Mesenchymal stem cell (in vitro differentiated cells and primary cell): ENCODE results near the gene KIF25. TPM values are rescaled to one million over a fixed set of nuclear protein-coding genes. Genes with fewer than 3 reads are reported as not detected.

ENCODE experiments used
- DNase-seq: peaks from one replicate; pipeline ENCODE4 v3.0.0-alpha.2; 2013
- H2AFZ ChIP-seq: one replicate; pipeline ENCODE4 v1.6.1; 2013; ENCODE audit warnings: low read depth, mild to moderate bottlenecking, control low read depth, inconsistent platforms, low read length, moderate library complexity
- H2AK5ac ChIP-seq: 2 replicates; pipeline ENCODE4 v1.6.1; 2013; ENCODE audit warnings: low read length, moderate library complexity, mild to moderate bottlenecking, inconsistent platforms; ENCODE audit not compliant: severe bottlenecking
- H2BK120ac ChIP-seq: one replicate; pipeline ENCODE4 v1.6.1; 2013; ENCODE audit warnings: low read depth, mild to moderate bottlenecking, inconsistent platforms, low read length, moderate library complexity
- H2BK12ac ChIP-seq, 2 experiments: one replicate each; pipeline ENCODE4 v1.6.1; 2013; ENCODE audit warnings: inconsistent platforms in 2 of 2, low read length in 2 of 2, mild to moderate bottlenecking in 2 of 2, moderate library complexity in 2 of 2, control low read depth in 1 of 2
- H2BK15ac ChIP-seq: one replicate; pipeline ENCODE4 v1.6.1; 2013; ENCODE audit warnings: mild to moderate bottlenecking, low read depth, inconsistent platforms; ENCODE audit not compliant: poor library complexity, severe bottlenecking
- H2BK5ac ChIP-seq: 2 replicates; pipeline ENCODE4 v1.6.1; 2013; ENCODE audit warnings: low read depth, mild to moderate bottlenecking, low read length, control low read depth, inconsistent platforms; ENCODE audit not compliant: poor library complexity, severe bottlenecking
- H3K14ac ChIP-seq, 2 experiments: one replicate each; pipeline ENCODE4 v1.6.1; 2013; ENCODE audit warnings: inconsistent platforms in 2 of 2, low read length in 2 of 2, control low read depth in 1 of 2, mild to moderate bottlenecking in 1 of 2, moderate library complexity in 1 of 2
- H3K18ac ChIP-seq, 2 experiments: one replicate each; pipeline ENCODE4 v1.6.1; 2013; ENCODE audit warnings: inconsistent platforms in 2 of 2, low read length in 2 of 2, control low read depth in 1 of 2, low read depth in 1 of 2, mild to moderate bottlenecking in 1 of 2
- H3K23ac ChIP-seq, 2 experiments: one replicate each; pipeline ENCODE4 v1.6.1; 2013; ENCODE audit warnings: inconsistent platforms in 2 of 2, low read length in 2 of 2, mild to moderate bottlenecking in 2 of 2, moderate library complexity in 2 of 2, control low read depth in 1 of 2
- H3K27ac ChIP-seq: 2 replicates; pipeline ENCODE4 v1.5.1; 2013; ENCODE audit warnings: mild to moderate bottlenecking, moderate library complexity, low read length, control low read depth, inconsistent platforms; ENCODE audit not compliant: poor library complexity, severe bottlenecking
- H3K27me3 ChIP-seq, 2 experiments: 2 replicates each; pipeline versions ENCODE4 v1.6.1 to v1.7.0; 2013; ENCODE audit warnings: low read length in 2 of 2, mild to moderate bottlenecking in 2 of 2, moderate library complexity in 2 of 2, control low read depth in 1 of 2, inconsistent platforms in 1 of 2; ENCODE audit not compliant: control insufficient read depth in 1 of 2, insufficient read depth in 1 of 2
- H3K36me3 ChIP-seq, 2 experiments: 2 replicates each; pipeline versions ENCODE4 v1.6.1 to v1.7.0; 2013; ENCODE audit warnings: low read length in 2 of 2, control low read depth in 1 of 2, inconsistent platforms in 1 of 2, low read depth in 1 of 2, mild to moderate bottlenecking in 1 of 2; ENCODE audit not compliant: insufficient read depth in 2 of 2, control insufficient read depth in 1 of 2
- H3K4ac ChIP-seq, 2 experiments: one replicate each; pipeline ENCODE4 v1.6.1; 2013; ENCODE audit warnings: inconsistent platforms in 2 of 2, low read length in 2 of 2, mild to moderate bottlenecking in 2 of 2, moderate library complexity in 2 of 2, control low read depth in 1 of 2, low read depth in 1 of 2
- H3K4me1 ChIP-seq: 2 replicates; pipeline ENCODE4 v1.6.1; 2013; ENCODE audit warnings: low read depth, low read length, control low read depth; ENCODE audit not compliant: control insufficient read depth, insufficient read depth
- H3K4me2 ChIP-seq: 2 replicates; pipeline ENCODE4 v1.6.1; 2013; ENCODE audit warnings: low read length, mild to moderate bottlenecking, inconsistent platforms; ENCODE audit not compliant: poor library complexity, severe bottlenecking
- H3K4me3 ChIP-seq, 2 experiments: 2 replicates each; pipeline versions ENCODE4 v1.5.1 to v1.7.0; 2013; ENCODE audit warnings: low read length in 2 of 2, mild to moderate bottlenecking in 2 of 2, control low read depth in 1 of 2, low read depth in 1 of 2; ENCODE audit not compliant: insufficient read depth in 1 of 2
- H3K79me1 ChIP-seq: replicated peaks from 2 replicates; pipeline ENCODE4 v1.6.1; 2013; ENCODE audit warnings: mild to moderate bottlenecking, control low read depth, low read length, inconsistent platforms; ENCODE audit not compliant: poor library complexity, severe bottlenecking
- H3K9ac ChIP-seq: 2 replicates; pipeline ENCODE4 v1.7.0; 2013; ENCODE audit warnings: mild to moderate bottlenecking, low read length, moderate library complexity
- H3K9me3 ChIP-seq: 2 replicates; pipeline ENCODE4 v1.7.0; 2013; ENCODE audit warnings: mild to moderate bottlenecking, low read length; ENCODE audit not compliant: control insufficient read depth
- H4K8ac ChIP-seq: one replicate; pipeline ENCODE4 v1.6.1; 2013; ENCODE audit warnings: inconsistent platforms, mild to moderate bottlenecking, low read length, moderate library complexity
- H4K91ac ChIP-seq: one replicate; pipeline ENCODE4 v1.6.1; 2013; ENCODE audit warnings: mild to moderate bottlenecking, low read length, inconsistent platforms
- WGBS: methylation state at CpG from one replicate; pipeline ENCODE4 v1.1.7; 2013; ENCODE audit warnings: mixed read lengths; 5-methylcytosine and 5-hydroxymethylcytosine counted together
- polyA plus RNA-seq, 2 experiments: library from polyadenylated mRNA; stranded (reverse); fragments of 200-250 nt; gene quantifications; one replicate each; pipeline ENCODE4 v1.2.3, GENCODE V29; 2013

The KIF25 gene, protein sequence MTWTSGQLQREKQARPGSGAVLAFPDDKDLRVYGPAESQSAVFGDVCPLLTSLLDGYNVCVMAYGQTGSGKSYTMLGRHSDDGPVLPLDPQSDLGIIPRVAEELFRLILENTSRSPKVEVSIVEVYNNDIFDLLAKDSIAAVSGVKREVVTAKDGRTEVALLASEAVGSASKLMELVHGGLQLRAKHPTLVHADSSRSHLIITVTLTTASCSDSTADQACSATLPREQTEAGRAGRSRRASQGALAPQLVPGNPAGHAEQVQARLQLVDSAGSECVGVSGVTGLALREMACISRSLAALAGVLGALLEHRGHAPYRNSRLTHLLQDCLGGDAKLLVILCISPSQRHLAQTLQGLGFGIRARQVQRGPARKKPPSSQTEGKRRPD
- polyA plus RNA-seq (2013, experiment 1 of 2) = 0.40 TPM
- polyA plus RNA-seq (2013, experiment 2 of 2) = 0.63 TPM

- H2AFZ ChIP-seq = peak within 1 kb of the TSS; percentile 72
- peak within 1 kb of the TSS; percentile 83 for H4K91ac ChIP-seq
These were observed at the start of gene KIF25 for GRCh38 chr6:167997642-167998041. Gene KIF25 (plus strand): TSS chr6:167997671. CDS start chr6:168029586, 31,915 bp downstream.

DNA sequence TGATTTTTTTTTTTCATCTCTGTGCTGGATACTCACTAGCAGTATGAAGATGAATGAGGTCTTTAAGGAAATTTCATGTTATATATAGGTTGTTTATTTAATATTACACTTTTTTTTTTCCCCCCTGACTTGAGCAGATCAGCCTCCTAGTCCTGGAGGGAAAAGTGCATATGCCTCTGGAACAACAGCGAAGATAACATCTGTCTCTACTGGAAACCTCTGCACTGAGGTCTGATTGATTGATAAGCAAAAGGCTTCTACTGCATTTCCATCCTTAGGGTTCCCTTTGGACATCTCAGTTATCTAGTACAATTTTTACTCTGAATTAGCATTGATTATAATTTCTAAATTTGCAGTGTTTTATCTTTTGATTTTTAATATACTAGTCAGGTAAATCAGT, 49.8 kb upstream of the KIF25 start:
- Histone ChIP-seq H3K4me3 (no peak overlapping the region), H2BK120ac (no peak overlapping the region), H3K9ac (no peak overlapping the region), H2BK12ac (no peak overlapping the region), H2AFZ (no peak overlapping the region), H2BK15ac (no peak overlapping the region), H3K27ac (peak overlapping the region; percentile 46), H3K9me3 (no peaks in the 10 kb centered on the region), H3K4me1 (peaks cover 20% of the 10 kb centered on the region), H3K4me2 (no peak overlapping the region), H2BK5ac (no peak overlapping the region), H3K18ac (no peak overlapping the region), H3K23ac (no peak overlapping the region), H3K36me3 (peaks cover 23 to 87% of the 10 kb centered on the region in 2 experiments), H2AK5ac (no peak overlapping the region), H3K4ac (no peak overlapping the region), H3K14ac (no peak overlapping the region), H4K8ac (no peak overlapping the region), H4K91ac (no peak overlapping the region), H3K79me1 (peaks cover 18% of the 10 kb centered on the region), H3K27me3 (no peaks in the 10 kb centered on the region)
- DNase-seq = no peak
- 100% methylated on average over 1 of the region's 1 CpG for WGBS

More at GRCh38 chr6:167997642-167998041, at the start of gene KIF25:
- no peak within 1 kb of the TSS for H3K27ac ChIP-seq
- H2AK5ac ChIP-seq = no peak within 1 kb of the TSS
- peak within 1 kb of the TSS in 1 of 2 experiments; percentile 60 for H2BK12ac ChIP-seq
- no peaks in the 10 kb centered on the region for H3K4me1 ChIP-seq
- H2BK5ac ChIP-seq = no peak within 1 kb of the TSS
- H3K23ac ChIP-seq = no peak within 1 kb of the TSS
- no peak for DNase-seq
- no peaks in the 10 kb centered on the region for H3K9me3 ChIP-seq
- H2BK15ac ChIP-seq = no peak within 1 kb of the TSS
- no peaks in the 10 kb centered on the region for H3K36me3 ChIP-seq
- peak within 1 kb of the TSS; percentile 8 for H2BK120ac ChIP-seq
- WGBS = 82% methylated on average over 5 of the region's 9 CpGs
- H3K4ac ChIP-seq = no peak within 1 kb of the TSS
- no peak within 1 kb of the TSS for H3K14ac ChIP-seq
- no peak within 1 kb of the TSS for H3K4me2 ChIP-seq
- H4K8ac ChIP-seq = peak within 1 kb of the TSS; percentile 95
- H3K27me3 ChIP-seq = peaks cover 0 to 27% of the 10 kb centered on the region in 2 experiments
- H3K18ac ChIP-seq = peak within 1 kb of the TSS; percentile 89 to 94
- H3K79me1 ChIP-seq = no peaks in the 10 kb centered on the region
- no peak within 1 kb of the TSS for H3K9ac ChIP-seq
- H3K4me3 ChIP-seq = no peak within 1 kb of the TSS

GRCh38 chr6:167948716-167949115, 48.8 kb upstream of the KIF25 start:
- no peak overlapping the region for H2AK5ac ChIP-seq
- no peak overlapping the region for H2BK120ac ChIP-seq
- H3K4me3 ChIP-seq = no peak overlapping the region
- no peak overlapping the region for H2BK5ac ChIP-seq
- no peak overlapping the region for H4K8ac ChIP-seq
- H3K27ac ChIP-seq = peak overlapping the region; percentile 90
- no peak overlapping the region for H3K4me2 ChIP-seq
- WGBS = 91% methylated on average over 4 of the region's 4 CpGs
- H3K4me1 ChIP-seq = peaks cover 22% of the 10 kb centered on the region
- H3K79me1 ChIP-seq = peaks cover 18% of the 10 kb centered on the region
- no peak overlapping the region for H2BK12ac ChIP-seq
- no peak overlapping the region for H3K4ac ChIP-seq
- no peak overlapping the region for H3K18ac ChIP-seq
- H2BK15ac ChIP-seq = no peak overlapping the region
- H3K9me3 ChIP-seq = no peaks in the 10 kb centered on the region
- H3K23ac ChIP-seq = no peak overlapping the region
- no peak overlapping the region for H2AFZ ChIP-seq
- H3K9ac ChIP-seq = no peak overlapping the region
- peaks cover 23 to 79% of the 10 kb centered on the region in 2 experiments for H3K36me3 ChIP-seq
- DNase-seq = no peak
- no peak overlapping the region for H4K91ac ChIP-seq
- no peak overlapping the region for H3K14ac ChIP-seq
- no peaks in the 10 kb centered on the region for H3K27me3 ChIP-seq

GRCh38 chr6:167949121-167949684, 48.3 kb upstream of the KIF25 start:
- Histone ChIP-seq H3K27ac (peak overlapping the region; percentile 90), H4K91ac (no peak overlapping the region), H4K8ac (no peak overlapping the region), H2AFZ (no peak overlapping the region), H3K18ac (no peak overlapping the region), H3K4me2 (no peak overlapping the region), H2BK15ac (no peak overlapping the region), H3K36me3 (peaks cover 18 to 74% of the 10 kb centered on the region in 2 experiments), H3K9ac (no peak overlapping the region), H3K4me3 (no peak overlapping the region), H3K14ac (no peak overlapping the region), H3K4me1 (peaks cover 22% of the 10 kb centered on the region), H3K27me3 (no peaks in the 10 kb centered on the region), H2BK120ac (no peak overlapping the region), H2AK5ac (peak overlapping the region; percentile 89), H3K79me1 (peaks cover 14% of the 10 kb centered on the region), H3K23ac (no peak overlapping the region), H3K4ac (no peak overlapping the region), H3K9me3 (no peaks in the 10 kb centered on the region), H2BK5ac (no peak overlapping the region), H2BK12ac (no peak overlapping the region)
- no peak for DNase-seq
- WGBS = 93% methylated on average over 7 of the region's 7 CpGs
